Peyer's patch (tissue), 4 donors: ENCODE results near the gene DAPL1.

ENCODE experiments used
- POLR2A ChIP-seq, 2 donors: fragments of 450-650 bp; IDR thresholded peaks; one replicate each; pipeline ENCODE4 v1.5.1; 2017; ENCODE audit warnings: antibody characterized with exemption in 2 of 2, mild to moderate bottlenecking in 2 of 2, moderate library complexity in 2 of 2
- TF ChIP-seq, protein P1 (sequence below), 6 experiments: fragments of 450-650 bp in 4 of 6; fragments of 200-600 bp in 2 of 6; sonication (generic) in 1 of 6; IDR thresholded peaks; one replicate each; pipeline ENCODE4 v1.5.1; 2017 to 2019; ENCODE audit warnings: antibody characterized with exemption in 6 of 6, mild to moderate bottlenecking in 3 of 6, moderate library complexity in 1 of 6

DNA sequence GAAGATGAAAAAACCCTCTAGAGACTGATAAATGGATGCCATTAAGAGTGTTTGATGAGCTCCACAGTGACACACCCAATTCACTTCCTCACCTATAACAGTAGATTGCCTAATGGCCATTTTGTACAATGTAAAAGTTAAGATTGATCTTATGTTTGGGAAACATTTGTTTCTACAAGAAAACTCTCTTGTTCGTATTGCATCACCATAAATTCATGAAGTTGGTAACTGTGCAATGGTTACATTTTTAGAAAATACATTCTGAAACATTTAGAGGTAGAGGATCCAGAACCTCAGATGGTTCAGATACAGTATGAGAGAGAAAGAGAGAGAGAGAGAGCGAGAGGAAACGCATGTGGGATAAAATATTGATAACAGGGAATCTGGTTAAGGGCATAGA, 31.8 kb downstream of the DAPL1 start:
- TF ChIP-seq, protein P1, sequence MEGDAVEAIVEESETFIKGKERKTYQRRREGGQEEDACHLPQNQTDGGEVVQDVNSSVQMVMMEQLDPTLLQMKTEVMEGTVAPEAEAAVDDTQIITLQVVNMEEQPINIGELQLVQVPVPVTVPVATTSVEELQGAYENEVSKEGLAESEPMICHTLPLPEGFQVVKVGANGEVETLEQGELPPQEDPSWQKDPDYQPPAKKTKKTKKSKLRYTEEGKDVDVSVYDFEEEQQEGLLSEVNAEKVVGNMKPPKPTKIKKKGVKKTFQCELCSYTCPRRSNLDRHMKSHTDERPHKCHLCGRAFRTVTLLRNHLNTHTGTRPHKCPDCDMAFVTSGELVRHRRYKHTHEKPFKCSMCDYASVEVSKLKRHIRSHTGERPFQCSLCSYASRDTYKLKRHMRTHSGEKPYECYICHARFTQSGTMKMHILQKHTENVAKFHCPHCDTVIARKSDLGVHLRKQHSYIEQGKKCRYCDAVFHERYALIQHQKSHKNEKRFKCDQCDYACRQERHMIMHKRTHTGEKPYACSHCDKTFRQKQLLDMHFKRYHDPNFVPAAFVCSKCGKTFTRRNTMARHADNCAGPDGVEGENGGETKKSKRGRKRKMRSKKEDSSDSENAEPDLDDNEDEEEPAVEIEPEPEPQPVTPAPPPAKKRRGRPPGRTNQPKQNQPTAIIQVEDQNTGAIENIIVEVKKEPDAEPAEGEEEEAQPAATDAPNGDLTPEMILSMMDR (IDR thresholded peaks at IDR 0.05), result no peak
- no peak for TF ChIP-seq POLR2A (IDR thresholded peaks at IDR 0.05)
